IPS-15b (cell line): Measurements from ENCODE around the gene GCNT2.

Experiments
- H3K27me3 ChIP-seq: one replicate; pipeline ENCODE4 v1.6.1; 2013; ENCODE audit warnings: low read length; ENCODE audit not compliant: control insufficient read depth, insufficient read depth
- H3K36me3 ChIP-seq: one replicate; pipeline ENCODE4 v1.6.1; 2013; ENCODE audit warnings: low read length; ENCODE audit not compliant: control insufficient read depth, insufficient read depth
- H3K4me1 ChIP-seq: one replicate; pipeline ENCODE4 v1.6.1; 2013; ENCODE audit warnings: mild to moderate bottlenecking, low read length; ENCODE audit not compliant: control insufficient read depth, insufficient read depth
- H3K4me3 ChIP-seq: one replicate; pipeline ENCODE4 v1.5.1; 2013; ENCODE audit warnings: low read depth, low read length
- H3K9ac ChIP-seq: one replicate; pipeline ENCODE4 v1.6.1; 2013; ENCODE audit warnings: low read depth, mild to moderate bottlenecking, low read length
- H3K9me3 ChIP-seq: one replicate; pipeline ENCODE4 v1.6.1; 2013; ENCODE audit warnings: mild to moderate bottlenecking, low read length; ENCODE audit not compliant: control insufficient read depth, insufficient read depth

GCNT2 gene

DNA sequence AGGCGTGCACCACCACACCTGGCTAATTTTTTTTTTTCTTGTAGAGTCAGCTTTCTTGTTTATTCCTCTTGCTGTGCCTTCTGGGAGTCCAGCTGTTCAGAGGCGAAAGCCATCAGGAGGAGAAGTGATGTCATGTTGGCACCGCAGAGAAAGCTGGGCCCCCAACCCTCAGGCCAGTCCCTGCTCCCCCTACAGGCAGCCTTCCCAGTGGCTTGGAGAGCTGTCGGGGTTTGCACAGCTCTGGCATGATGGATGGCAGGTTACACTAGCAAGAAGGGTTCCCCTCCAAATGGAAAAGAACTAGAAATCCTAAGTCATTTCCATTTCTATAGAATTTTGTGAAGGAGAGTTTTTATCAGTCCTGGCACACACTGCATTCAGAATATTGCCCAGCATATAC, 100.7 kb downstream of the GCNT2 start:
- Histone ChIP-seq H3K4me1 (no peaks in the 10 kb centered on the region), H3K9me3 (no peaks in the 10 kb centered on the region), H3K4me3 (no peak overlapping the region), H3K9ac (no peak overlapping the region), H3K27me3 (no peaks in the 10 kb centered on the region), H3K36me3 (peaks cover 25% of the 10 kb centered on the region)

DNA sequence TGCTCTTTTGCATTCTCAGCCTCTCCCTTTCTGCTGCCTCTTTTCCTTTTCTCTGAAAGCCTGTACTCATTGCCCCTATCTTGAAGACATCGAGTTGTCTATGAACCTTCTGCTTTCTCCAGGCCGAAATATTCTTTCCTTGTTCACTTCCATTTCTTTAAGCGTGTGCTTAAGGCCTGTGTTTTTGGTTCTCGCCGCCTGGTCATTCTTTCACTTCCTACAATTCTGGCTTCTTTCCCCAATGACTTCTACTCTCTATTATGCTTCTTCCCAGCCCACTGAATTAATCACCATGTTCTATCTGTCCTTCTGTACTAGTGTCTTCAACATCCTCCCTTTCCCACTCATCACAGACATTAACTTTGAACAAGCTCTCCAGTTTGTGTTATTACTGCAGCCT, 103.7 kb downstream of the GCNT2 start:
- Histone ChIP-seq H3K4me3 (no peak overlapping the region), H3K36me3 (peaks cover 30% of the 10 kb centered on the region), H3K9me3 (no peaks in the 10 kb centered on the region), H3K27me3 (no peaks in the 10 kb centered on the region), H3K4me1 (no peaks in the 10 kb centered on the region), H3K9ac (no peak overlapping the region)

DNA sequence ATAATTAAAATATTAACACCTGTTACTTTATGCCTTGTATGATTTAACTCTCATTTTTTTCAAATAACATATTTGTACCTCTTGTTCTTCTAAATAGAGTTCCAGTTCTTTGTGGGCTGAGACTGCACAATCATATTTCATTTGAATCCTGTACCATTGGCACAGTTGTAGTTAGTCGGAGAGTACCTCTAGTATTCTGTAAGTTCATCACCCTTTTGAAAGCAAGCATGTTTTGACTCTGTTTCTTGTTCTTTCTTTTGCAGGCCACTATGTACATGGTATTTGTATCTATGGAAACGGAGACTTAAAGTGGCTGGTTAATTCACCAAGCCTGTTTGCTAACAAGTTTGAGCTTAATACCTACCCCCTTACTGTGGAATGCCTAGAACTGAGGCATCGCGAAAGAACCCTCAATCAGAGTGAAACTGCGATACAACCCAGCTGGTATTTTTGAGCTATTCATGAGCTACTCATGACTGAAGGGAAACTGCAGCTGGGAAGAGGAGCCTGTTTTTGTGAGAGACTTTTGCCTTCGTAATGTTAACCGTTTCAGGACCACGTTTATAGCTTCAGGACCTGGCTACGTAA, 105.1 kb downstream of the GCNT2 start:
- H3K9ac ChIP-seq = no peak overlapping the region

GRCh38 chr6:10627800-10628199, 106.6 kb downstream of the GCNT2 start:
- H3K4me1 ChIP-seq = no peaks in the 10 kb centered on the region
- H3K9ac ChIP-seq = no peak overlapping the region
- no peak overlapping the region for H3K4me3 ChIP-seq
- no peaks in the 10 kb centered on the region for H3K9me3 ChIP-seq
- H3K27me3 ChIP-seq = no peaks in the 10 kb centered on the region
- H3K36me3 ChIP-seq = peaks cover 15% of the 10 kb centered on the region

More for the DNA sequence above, 105.1 kb downstream of the GCNT2 start:
- no peaks in the 10 kb centered on the region for H3K27me3 ChIP-seq
- H3K4me3 ChIP-seq = no peak overlapping the region
- no peaks in the 10 kb centered on the region for H3K4me1 ChIP-seq
- no peaks in the 10 kb centered on the region for H3K9me3 ChIP-seq
- peaks cover 27% of the 10 kb centered on the region for H3K36me3 ChIP-seq

GRCh38 chr6:10630178-10630577, 109.0 kb downstream of the GCNT2 start:
- Histone ChIP-seq H3K9ac (no peak overlapping the region), H3K4me3 (no peak overlapping the region), H3K9me3 (no peaks in the 10 kb centered on the region), H3K27me3 (no peaks in the 10 kb centered on the region), H3K4me1 (no peaks in the 10 kb centered on the region), H3K36me3 (peaks cover 9% of the 10 kb centered on the region)

DNA sequence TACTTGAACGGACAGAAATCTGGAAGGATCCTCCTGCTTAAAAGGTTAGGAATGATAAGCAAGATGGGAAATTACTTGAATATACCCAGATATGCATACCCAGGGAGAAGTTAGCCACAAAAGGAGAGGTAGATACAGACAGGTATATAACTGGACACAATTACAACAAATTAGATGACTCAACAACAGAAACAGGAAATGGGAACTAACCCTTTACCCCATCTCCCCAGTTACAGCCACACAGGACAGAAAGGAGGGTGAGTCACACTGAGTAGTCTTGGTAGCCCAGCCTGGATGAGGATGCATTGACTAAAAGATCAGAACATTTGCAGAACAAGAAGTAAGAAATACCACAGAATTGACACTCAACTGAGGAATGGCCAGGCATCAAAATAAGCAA, 112.1 kb downstream of the GCNT2 start:
- Histone ChIP-seq H3K9me3 (no peaks in the 10 kb centered on the region), H3K36me3 (no peaks in the 10 kb centered on the region), H3K4me3 (no peak overlapping the region), H3K4me1 (no peaks in the 10 kb centered on the region), H3K9ac (no peak overlapping the region), H3K27me3 (no peaks in the 10 kb centered on the region)

GRCh38 chr6:10640412-10640811, 119.3 kb downstream of the GCNT2 start:
- Histone ChIP-seq H3K9me3 (no peaks in the 10 kb centered on the region), H3K4me1 (no peaks in the 10 kb centered on the region), H3K4me3 (no peak overlapping the region), H3K36me3 (no peaks in the 10 kb centered on the region), H3K27me3 (no peaks in the 10 kb centered on the region), H3K9ac (no peak overlapping the region)

DNA sequence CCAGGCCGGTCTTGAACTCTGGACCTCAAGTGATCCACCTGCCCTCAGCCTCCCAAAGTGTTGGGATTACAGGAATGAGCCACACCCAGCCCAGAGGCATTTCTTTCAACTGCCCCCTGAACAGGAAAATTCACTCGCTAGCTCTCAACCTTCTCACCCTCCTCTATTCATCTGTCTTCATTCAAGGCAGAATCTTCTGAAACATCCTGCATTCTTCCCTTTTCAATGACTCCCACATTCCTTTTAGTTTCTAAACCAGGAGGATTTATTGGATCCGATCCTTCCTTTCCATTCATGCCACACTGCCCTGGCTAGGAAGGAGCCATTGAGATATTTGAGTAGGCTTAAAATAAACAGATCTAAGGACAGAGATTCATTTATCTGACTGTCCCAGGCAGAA, 120.4 kb downstream of the GCNT2 start:
- H3K4me3 ChIP-seq = no peak overlapping the region
- no peaks in the 10 kb centered on the region for H3K27me3 ChIP-seq
- no peak overlapping the region for H3K9ac ChIP-seq
- H3K4me1 ChIP-seq = no peaks in the 10 kb centered on the region
- no peaks in the 10 kb centered on the region for H3K9me3 ChIP-seq
- no peaks in the 10 kb centered on the region for H3K36me3 ChIP-seq

GRCh38 chr6:10643201-10643651, 122.1 kb downstream of the GCNT2 start:
- no peak overlapping the region for H3K4me3 ChIP-seq
- no peak overlapping the region for H3K9ac ChIP-seq
- H3K9me3 ChIP-seq = no peaks in the 10 kb centered on the region
- H3K36me3 ChIP-seq = no peaks in the 10 kb centered on the region
- H3K27me3 ChIP-seq = no peaks in the 10 kb centered on the region
- no peaks in the 10 kb centered on the region for H3K4me1 ChIP-seq

- H3K9me3 ChIP-seq = no peaks in the 10 kb centered on the region
- H3K9ac ChIP-seq = no peak overlapping the region
- H3K36me3 ChIP-seq = no peaks in the 10 kb centered on the region
- no peaks in the 10 kb centered on the region for H3K4me1 ChIP-seq
- no peaks in the 10 kb centered on the region for H3K27me3 ChIP-seq
- H3K4me3 ChIP-seq = no peak overlapping the region
These were observed 123.1 kb downstream of the GCNT2 start for GRCh38 chr6:10644225-10644624.

- no peaks in the 10 kb centered on the region for H3K9me3 ChIP-seq
- H3K4me3 ChIP-seq = no peak overlapping the region
- H3K27me3 ChIP-seq = no peaks in the 10 kb centered on the region
- H3K36me3 ChIP-seq = no peaks in the 10 kb centered on the region
- H3K4me1 ChIP-seq = no peaks in the 10 kb centered on the region
- no peak overlapping the region for H3K9ac ChIP-seq
These were observed 134.4 kb downstream of the GCNT2 start for GRCh38 chr6:10655508-10656055.

- Histone ChIP-seq H3K27me3 (no peaks in the 10 kb centered on the region), H3K4me3 (peak overlapping the region; percentile 51), H3K9me3 (no peaks in the 10 kb centered on the region), H3K4me1 (no peaks in the 10 kb centered on the region), H3K9ac (no peak overlapping the region), H3K36me3 (no peaks in the 10 kb centered on the region)
These were observed 138.0 kb downstream of the GCNT2 start for GRCh38 chr6:10658910-10659698.
